ENCODE results near the gene PUS1. TPM values are rescaled to one million over a fixed set of nuclear protein-coding genes. Genes with fewer than 3 reads are reported as not detected.

PUS1 gene
- total and polyA plus RNA-seq, 2 of the 8 experiments (the other 6 are each of a cell fraction or from before 2014, with no cell fraction given), result 48.1 to 81.2 TPM

GRCh38 chr12:131990066-131990979, 61.2 kb downstream of the PUS1 start (continued):
- no peak for TF ChIP-seq ATF2 (IDR thresholded peaks at IDR 0.05; ENCODE audit: low read length)
- TF ChIP-seq FOSL1 (IDR thresholded peaks at IDR 0.05; ENCODE audit: insufficient read depth, low read depth, low read length), result no peak
- no peak for TF ChIP-seq TAF1 (IDR thresholded peaks at IDR 0.05; ENCODE audit: low read depth, low read length)
- TF ChIP-seq CHD2 (IDR thresholded peaks at IDR 0.05; ENCODE audit: low read length), result no peak
- peak; percentile 54 for TF ChIP-seq ASH2L (IDR thresholded peaks at IDR 0.05; ENCODE audit: low read length)
- no peak; the same call in 1 of the 2 replicates for TF ChIP-seq SP1 (IDR thresholded peaks at IDR 0.05; ENCODE audit: low read depth, low read length)
- TF ChIP-seq TEAD4 (IDR thresholded peaks at IDR 0.05; ENCODE audit: low read depth, low read length), result peak; percentile 79
- TF ChIP-seq RNF2 (IDR thresholded peaks at IDR 0.05; ENCODE audit: borderline replicate concordance, low read depth, low read length, missing control alignments, poor library complexity, severe bottlenecking), result no peak
- no peak for TF ChIP-seq SP4 (IDR thresholded peaks at IDR 0.05; ENCODE audit: low read length)
- TF ChIP-seq SIX5 (IDR thresholded peaks at IDR 0.05; ENCODE audit: low read depth, low read length), result no peak
- no peak for TF ChIP-seq NRF1 (IDR thresholded peaks at IDR 0.05; ENCODE audit: low read depth, low read length)
- TF ChIP-seq JUND (IDR thresholded peaks at IDR 0.05; ENCODE audit: low read length), result peak; percentile 67; the same call in 1 of the 2 replicates
- peak; percentile 99 for TF ChIP-seq TCF12 (IDR thresholded peaks at IDR 0.05; ENCODE audit: low read depth, low read length)
- no peak for TF ChIP-seq BACH1 (IDR thresholded peaks at IDR 0.05; ENCODE audit: low read length)
- no peak for TF ChIP-seq SIN3A (conservative IDR thresholded peaks at IDR 0.05 in 1 of 2, IDR thresholded peaks at IDR 0.05 in 1 of 2; ENCODE audit: low read depth in 1 of 2, low read length in 2 of 2)
- no peak for TF ChIP-seq CEBPB (IDR thresholded peaks at IDR 0.05; ENCODE audit: low read depth, low read length)
- no peak; the same call in 1 of the 2 replicates for TF ChIP-seq MAX (IDR thresholded peaks at IDR 0.05)
- no peak for TF ChIP-seq TBP (IDR thresholded peaks at IDR 0.05; ENCODE audit: low read depth, low read length)
- TF ChIP-seq RBBP5 (IDR thresholded peaks at IDR 0.05; ENCODE audit: borderline replicate concordance, low read depth, low read length), result no peak
- TF ChIP-seq MAFK (IDR thresholded peaks at IDR 0.05; ENCODE audit: low read depth, low read length), result peak; percentile 7; the same call in 1 of the 2 replicates
- peak; percentile 32 to 78; a peak in 2 of 4 replicates for TF ChIP-seq HDAC2 (IDR thresholded peaks at IDR 0.05; ENCODE audit: borderline replicate concordance in 1 of 2, low read depth in 2 of 2, low read length in 2 of 2)
- TF ChIP-seq EP300 (IDR thresholded peaks at IDR 0.05; ENCODE audit: borderline replicate concordance in 1 of 2, low read depth in 2 of 2, low read length in 2 of 2), result peak in 1 of 2 experiments; percentile 79; a peak in 1 of 3 replicates
